Nephron (organoid): ENCODE results near the gene FSTL5.

Experiments used
- H3K27ac Mint-ChIP-seq, 3 experiments: 2 replicates each; pipeline ENCODE4 v1.8.0; 2020; ENCODE audit warnings: mixed read lengths in 3 of 3, mild to moderate bottlenecking in 2 of 3, moderate library complexity in 1 of 3
- H3K27me3 Mint-ChIP-seq: 2 replicates; pipeline ENCODE4 v1.8.0; 2021; ENCODE audit warnings: low read depth, mild to moderate bottlenecking, moderate library complexity, mixed read lengths
- H3K36me3 Mint-ChIP-seq: 2 replicates; pipeline ENCODE4 v1.8.0; 2020; ENCODE audit warnings: low read depth, mixed read lengths
- H3K4me1 Mint-ChIP-seq: 2 replicates; pipeline ENCODE4 v1.8.0; 2020; ENCODE audit warnings: mixed read lengths
- H3K4me3 Mint-ChIP-seq, 3 experiments: 2 replicates each; pipeline ENCODE4 v1.8.0; 2020; ENCODE audit warnings: mild to moderate bottlenecking in 3 of 3, mixed read lengths in 3 of 3, moderate library complexity in 2 of 3
- H3K9me3 Mint-ChIP-seq: 2 replicates; pipeline ENCODE4 v1.8.0; 2020; ENCODE audit warnings: mixed read lengths
- TF ChIP-seq, protein P1 (sequence below), 3 experiments: fragments of 200-600 bp; sonication (generic); IDR thresholded peaks; one replicate each; pipeline ENCODE4 v1.5.0; 2021; ENCODE audit warnings: antibody characterized with exemption in 3 of 3; ENCODE audit not compliant: unreplicated experiment in 3 of 3

FSTL5 gene

DNA sequence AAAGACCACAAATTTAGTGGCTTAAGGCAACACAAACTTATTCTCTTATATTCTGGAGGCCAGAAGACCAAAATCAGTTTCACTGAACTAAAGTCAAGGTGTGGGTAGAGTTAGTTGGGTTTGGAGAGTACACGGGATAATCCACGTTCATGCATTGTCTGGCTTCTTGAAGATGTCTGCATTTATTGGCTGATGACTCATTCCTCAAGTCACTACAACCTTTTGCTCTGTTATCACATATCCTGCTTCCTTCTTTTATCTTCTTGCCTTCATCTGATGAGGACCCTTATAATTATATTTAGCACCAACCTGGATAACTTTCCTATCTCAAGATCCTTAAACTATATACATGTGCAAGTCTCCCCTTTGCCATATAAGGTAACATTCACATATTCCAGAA is 590.0 kb downstream of the FSTL5 start:
- Mint-ChIP-seq H3K9me3 (peaks cover 12% of the 10 kb centered on the region), H3K27ac (no peak overlapping the region), H3K4me1 (peaks cover 15% of the 10 kb centered on the region), H3K4me3 (no peak overlapping the region), H3K36me3 (no peaks in the 10 kb centered on the region), H3K27me3 (no peaks in the 10 kb centered on the region)
- TF ChIP-seq, protein P1, sequence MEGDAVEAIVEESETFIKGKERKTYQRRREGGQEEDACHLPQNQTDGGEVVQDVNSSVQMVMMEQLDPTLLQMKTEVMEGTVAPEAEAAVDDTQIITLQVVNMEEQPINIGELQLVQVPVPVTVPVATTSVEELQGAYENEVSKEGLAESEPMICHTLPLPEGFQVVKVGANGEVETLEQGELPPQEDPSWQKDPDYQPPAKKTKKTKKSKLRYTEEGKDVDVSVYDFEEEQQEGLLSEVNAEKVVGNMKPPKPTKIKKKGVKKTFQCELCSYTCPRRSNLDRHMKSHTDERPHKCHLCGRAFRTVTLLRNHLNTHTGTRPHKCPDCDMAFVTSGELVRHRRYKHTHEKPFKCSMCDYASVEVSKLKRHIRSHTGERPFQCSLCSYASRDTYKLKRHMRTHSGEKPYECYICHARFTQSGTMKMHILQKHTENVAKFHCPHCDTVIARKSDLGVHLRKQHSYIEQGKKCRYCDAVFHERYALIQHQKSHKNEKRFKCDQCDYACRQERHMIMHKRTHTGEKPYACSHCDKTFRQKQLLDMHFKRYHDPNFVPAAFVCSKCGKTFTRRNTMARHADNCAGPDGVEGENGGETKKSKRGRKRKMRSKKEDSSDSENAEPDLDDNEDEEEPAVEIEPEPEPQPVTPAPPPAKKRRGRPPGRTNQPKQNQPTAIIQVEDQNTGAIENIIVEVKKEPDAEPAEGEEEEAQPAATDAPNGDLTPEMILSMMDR (IDR thresholded peaks at IDR 0.05; ENCODE audit: unreplicated experiment in 3 of 3), result no peak

DNA sequence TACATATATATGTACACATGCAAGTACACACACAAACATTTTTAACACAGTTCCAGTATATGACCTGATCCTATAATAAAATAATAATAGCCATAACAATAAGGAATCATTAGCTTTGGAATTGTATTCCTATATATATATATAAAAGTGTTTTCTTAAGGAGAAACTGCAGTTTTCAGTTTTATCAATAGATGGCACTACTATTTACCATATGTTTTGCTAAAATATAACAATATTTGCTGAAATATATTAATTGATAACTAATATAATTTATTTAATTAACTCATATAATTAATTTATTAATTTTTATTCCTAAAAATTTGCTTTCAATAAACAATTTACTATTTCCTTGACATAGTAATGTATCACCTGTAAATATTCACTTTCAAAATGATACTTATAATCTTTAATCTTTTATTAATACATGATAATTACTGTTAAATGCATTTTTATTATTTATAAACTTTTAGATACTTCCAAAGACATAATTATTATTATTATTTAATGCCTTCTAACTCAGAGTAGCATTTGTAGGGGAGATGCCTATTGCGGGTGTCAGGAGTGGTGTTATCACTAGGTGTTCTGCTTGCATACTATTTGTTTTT is 599.5 kb downstream of the FSTL5 start:
- H3K9me3 Mint-ChIP-seq, result no peaks in the 10 kb centered on the region
- H3K27me3 Mint-ChIP-seq, result no peaks in the 10 kb centered on the region
- no peaks in the 10 kb centered on the region for H3K4me1 Mint-ChIP-seq

DNA sequence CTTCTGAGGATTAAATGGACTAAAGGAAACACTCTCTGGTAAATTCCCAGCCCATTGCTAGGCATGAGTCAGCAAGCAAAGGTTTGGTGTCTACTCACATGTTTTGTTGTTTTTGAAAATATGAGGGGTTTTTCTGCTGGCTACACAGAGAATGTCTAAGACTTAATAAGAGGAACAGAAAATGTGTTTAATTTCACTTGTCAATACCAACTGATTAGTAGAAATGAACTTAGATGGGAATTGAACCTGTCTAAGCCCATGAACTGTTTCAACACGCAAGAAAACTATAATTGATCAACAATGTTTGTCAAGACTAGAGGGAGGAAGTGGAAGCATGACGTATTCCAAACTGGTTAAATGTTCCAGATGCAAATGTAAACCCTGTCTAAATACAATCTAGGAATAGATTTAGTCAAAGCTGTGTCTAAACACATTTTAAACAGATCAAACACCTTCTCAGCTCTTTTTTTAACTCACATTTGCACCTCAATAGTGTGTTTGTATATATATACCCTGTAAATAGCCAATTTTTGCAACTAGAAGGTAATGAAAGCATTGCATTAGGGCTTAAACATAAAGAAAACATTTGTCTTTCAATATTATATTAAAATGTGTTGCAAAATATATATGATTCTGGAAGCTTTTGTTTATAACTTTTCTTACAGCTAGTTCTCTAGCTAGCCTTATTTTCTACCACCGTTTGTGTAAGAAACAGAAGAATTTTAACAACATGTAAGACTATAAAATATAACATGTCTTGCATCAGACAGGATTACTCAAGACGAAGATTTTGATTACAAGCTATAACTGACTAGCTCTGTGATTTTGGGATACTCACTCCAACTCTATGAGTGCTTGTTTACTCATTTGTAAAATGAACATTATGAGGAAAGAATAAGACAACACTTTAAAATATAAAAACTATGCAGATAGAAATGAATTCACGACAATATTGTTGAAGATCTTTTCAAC is 607.8 kb downstream of the FSTL5 start:
- H3K4me3 Mint-ChIP-seq, result no peak overlapping the region

More for the DNA sequence above, 599.5 kb downstream of the FSTL5 start:
- no peak overlapping the region for H3K27ac Mint-ChIP-seq
- TF ChIP-seq, protein P1 (IDR thresholded peaks at IDR 0.05; ENCODE audit: unreplicated experiment in 3 of 3), result peak; percentile 32 to 70 (median 47)
- H3K36me3 Mint-ChIP-seq, result no peaks in the 10 kb centered on the region
- no peak overlapping the region for H3K4me3 Mint-ChIP-seq

GRCh38 chr4:161554372-161554990 is 609.3 kb downstream of the FSTL5 start:
- Mint-ChIP-seq H3K4me3 (no peak overlapping the region), H3K27me3 (no peaks in the 10 kb centered on the region), H3K36me3 (no peaks in the 10 kb centered on the region), H3K9me3 (peaks cover 3% of the 10 kb centered on the region), H3K27ac (peak overlapping the region; percentile 56 to 86 (median 58)), H3K4me1 (peaks cover 11% of the 10 kb centered on the region)
- TF ChIP-seq, protein P1 (IDR thresholded peaks at IDR 0.05; ENCODE audit: unreplicated experiment in 3 of 3), result no peak

More for the DNA sequence above, 607.8 kb downstream of the FSTL5 start:
- Mint-ChIP-seq H3K36me3 (no peaks in the 10 kb centered on the region), H3K27ac (peak overlapping the region in 1 of 3 experiments; percentile 56), H3K27me3 (no peaks in the 10 kb centered on the region), H3K9me3 (peaks cover 3% of the 10 kb centered on the region), H3K4me1 (peaks cover 11% of the 10 kb centered on the region)
- TF ChIP-seq, protein P1 (IDR thresholded peaks at IDR 0.05; ENCODE audit: unreplicated experiment in 3 of 3), result no peak

DNA sequence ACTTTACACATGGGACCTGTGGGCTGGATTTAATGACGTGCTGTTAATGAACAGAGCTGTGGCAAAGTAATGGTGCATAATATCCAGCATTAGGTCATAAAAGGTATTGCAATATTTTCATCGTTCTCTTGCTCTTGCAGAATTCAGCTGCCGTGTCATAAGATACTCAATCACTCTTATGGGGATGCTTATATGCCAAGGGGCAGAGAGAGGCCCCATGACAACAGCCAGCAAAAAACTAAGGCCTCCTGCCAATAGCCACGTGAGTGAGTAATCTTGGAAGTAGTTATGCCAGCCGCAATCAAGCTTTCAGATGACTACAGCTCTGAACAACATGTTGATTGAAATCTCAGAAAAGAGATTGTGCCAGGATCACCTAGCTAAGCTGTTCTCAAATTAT is 616.9 kb downstream of the FSTL5 start:
- Mint-ChIP-seq H3K9me3 (peaks cover 10% of the 10 kb centered on the region), H3K27ac (no peak overlapping the region), H3K36me3 (no peaks in the 10 kb centered on the region), H3K27me3 (no peaks in the 10 kb centered on the region), H3K4me1 (no peaks in the 10 kb centered on the region), H3K4me3 (no peak overlapping the region)
- TF ChIP-seq, protein P1 (IDR thresholded peaks at IDR 0.05; ENCODE audit: unreplicated experiment in 3 of 3), result no peak
